HG02763 (cell line): ENCODE measurements around the gene PCYOX1L.
"Not testable (repeated sequence)": the region's sequence is repeated elsewhere in the genome, so short reads cannot be mapped to it uniquely, and the experiment has no call there.

Experiments used
- ATAC-seq: cut with Tn5 transposase; IDR thresholded peaks from one replicate; pipeline ENCODE4 v1.9.1; 2021; ENCODE audit warnings: mild to moderate bottlenecking, moderate library complexity; ENCODE audit not compliant: unreplicated experiment

Gene PCYOX1L

GRCh38 chr5:149382517-149383220, 24.8 kb downstream of the PCYOX1L start:
- no peak for ATAC-seq

- no peak for ATAC-seq
Observed at GRCh38 chr5:149383399-149383798, 25.6 kb downstream of the PCYOX1L start.

- no peak for ATAC-seq
Observed at GRCh38 chr5:149386166-149386565, 28.3 kb downstream of the PCYOX1L start.

- no peak for ATAC-seq
Observed at GRCh38 chr5:149387081-149387631, 29.3 kb downstream of the PCYOX1L start.

- ATAC-seq, result no peak
Observed at GRCh38 chr5:149387982-149388381, 30.1 kb downstream of the PCYOX1L start.

- ATAC-seq, result no peak
Observed at GRCh38 chr5:149388498-149389190, 30.8 kb downstream of the PCYOX1L start.

- ATAC-seq, result no peak
Observed at GRCh38 chr5:149389552-149390495, 32.0 kb downstream of the PCYOX1L start.

GRCh38 chr5:149391076-149391475, 33.2 kb downstream of the PCYOX1L start:
- ATAC-seq, result not testable (repeated sequence)

GRCh38 chr5:149391524-149391923, 33.7 kb downstream of the PCYOX1L start:
- no peak for ATAC-seq

GRCh38 chr5:149392718-149393117, 34.9 kb downstream of the PCYOX1L start:
- ATAC-seq, result no peak

- ATAC-seq, result not testable (repeated sequence)
Observed at GRCh38 chr5:149394996-149395395, 37.1 kb downstream of the PCYOX1L start.

- ATAC-seq, result no peak
Observed at GRCh38 chr5:149397530-149397929, 39.7 kb downstream of the PCYOX1L start.

- not testable (repeated sequence) for ATAC-seq
Observed at GRCh38 chr5:149398747-149399266, 41.0 kb downstream of the PCYOX1L start.

GRCh38 chr5:149399775-149400174, 41.9 kb downstream of the PCYOX1L start:
- ATAC-seq, result no peak

- no peak for ATAC-seq
Observed at GRCh38 chr5:149400304-149400703, 42.5 kb downstream of the PCYOX1L start.

GRCh38 chr5:149401051-149401450, 43.2 kb downstream of the PCYOX1L start:
- ATAC-seq, result no peak

- no peak for ATAC-seq
Observed at GRCh38 chr5:149402291-149402690, 44.4 kb downstream of the PCYOX1L start.

- no peak for ATAC-seq
Observed at GRCh38 chr5:149403923-149404745, 46.3 kb downstream of the PCYOX1L start.

- no peak for ATAC-seq
Observed at GRCh38 chr5:149404746-149405549, 47.1 kb downstream of the PCYOX1L start.
